SK-N-SH treated with all-trans-retinoic acid at 6 μM for 48 hours (cell line): Measurements from ENCODE around the gene LIPM.
A peak's percentile ranks its signal among the peaks of the same experiment; 100 is the strongest.

ENCODE experiments used
- ATAC-seq: fragments of 200-7000 bp; cut with Tn5 transposase; 3 replicates; pipeline ENCODE4 v1.9.1; 2020; ENCODE audit warnings: mild to moderate bottlenecking, moderate library complexity
- BACH2 ChIP-seq: fragments of 250-450 bp; sonication (Bioruptor Pico); IDR thresholded peaks from 2 replicates; pipeline ENCODE4 v1.9.0; 2021; ENCODE audit warnings: mild to moderate bottlenecking, borderline replicate concordance
- CREB5 ChIP-seq: fragments of 250-450 bp; sonication (Bioruptor Pico); IDR thresholded peaks from 2 replicates; pipeline ENCODE4 v1.5.1; 2020; ENCODE audit warnings: low read depth, mild to moderate bottlenecking, moderate library complexity
- CSDC2 ChIP-seq: fragments of 250-450 bp; sonication (Bioruptor Pico); IDR thresholded peaks from 2 replicates; pipeline ENCODE4 v1.5.0; 2020; ENCODE audit warnings: mild to moderate bottlenecking, moderate library complexity
- ESRRG ChIP-seq: fragments of 250-450 bp; sonication (Bioruptor Pico); IDR thresholded peaks from 2 replicates; pipeline ENCODE4 v1.6.1; 2021; ENCODE audit warnings: mild to moderate bottlenecking
- ISL1 ChIP-seq: fragments of 250-450 bp; sonication (Bioruptor Pico); IDR thresholded peaks from 2 replicates; pipeline ENCODE4 v2.1.2; 2022; ENCODE audit warnings: mild to moderate bottlenecking, moderate library complexity
- POU6F1 ChIP-seq: fragments of 250-450 bp; sonication (Bioruptor Pico); IDR thresholded peaks from 2 replicates; pipeline ENCODE4 v1.8.0; 2021; ENCODE audit warnings: low read depth, mild to moderate bottlenecking, moderate library complexity, borderline replicate concordance
- RARB ChIP-seq: fragments of 250-450 bp; sonication (Bioruptor Pico); IDR thresholded peaks from 2 replicates; pipeline ENCODE4 v1.8.0; 2021; ENCODE audit warnings: mild to moderate bottlenecking, moderate library complexity
- TCF4 ChIP-seq: fragments of 250-450 bp; sonication (Bioruptor Pico); IDR thresholded peaks from 2 replicates; pipeline ENCODE4 v1.8.0; 2021; ENCODE audit warnings: mild to moderate bottlenecking, moderate library complexity, borderline replicate concordance
- TOX ChIP-seq: fragments of 250-450 bp; sonication (Bioruptor Pico); IDR thresholded peaks from 2 replicates; pipeline ENCODE4 v1.8.0; 2021; ENCODE audit warnings: mild to moderate bottlenecking, moderate library complexity, borderline replicate concordance
- TSHZ2 ChIP-seq: fragments of 250-450 bp; sonication (Bioruptor Pico); IDR thresholded peaks from 2 replicates; pipeline ENCODE4 v1.5.0; 2020; ENCODE audit warnings: mild to moderate bottlenecking, moderate library complexity
- ZFP3 ChIP-seq: fragments of 250-450 bp; sonication (Bioruptor Pico); IDR thresholded peaks from 2 replicates; pipeline ENCODE4 v1.5.0; 2020; ENCODE audit warnings: mild to moderate bottlenecking, moderate library complexity
- ZFP30 ChIP-seq: fragments of 450-650 bp; formaldehyde crosslinking; IDR thresholded peaks from 2 replicates; pipeline ENCODE4 v1.5.0; 2022; ENCODE audit warnings: mild to moderate bottlenecking, moderate library complexity
- ZNF565 ChIP-seq: fragments of 450-650 bp; formaldehyde crosslinking; conservative IDR thresholded peaks from 2 replicates; pipeline ENCODE4 v1.5.0; 2020; ENCODE audit warnings: low read depth, mild to moderate bottlenecking, moderate library complexity

The LIPM gene

GRCh38 chr10:88819290-88819689 lies 16.8 kb downstream of the LIPM start:
- TF ChIP-seq CSDC2 (CRISPR knock-in tag), result no peak
- TF ChIP-seq ESRRG (CRISPR knock-in tag), result no peak
- no peak for TF ChIP-seq POU6F1 (CRISPR knock-in tag)
- TF ChIP-seq TSHZ2 (CRISPR knock-in tag), result no peak
- TF ChIP-seq ZNF565 (CRISPR knock-in tag), result no peak
- TF ChIP-seq ZFP3, result no peak
- no peak for TF ChIP-seq RARB (CRISPR knock-in tag)
- TF ChIP-seq ISL1 (CRISPR knock-in tag), result no peak
- TF ChIP-seq, all 23 proteins: peak for 0
- no peak for ATAC-seq

DNA sequence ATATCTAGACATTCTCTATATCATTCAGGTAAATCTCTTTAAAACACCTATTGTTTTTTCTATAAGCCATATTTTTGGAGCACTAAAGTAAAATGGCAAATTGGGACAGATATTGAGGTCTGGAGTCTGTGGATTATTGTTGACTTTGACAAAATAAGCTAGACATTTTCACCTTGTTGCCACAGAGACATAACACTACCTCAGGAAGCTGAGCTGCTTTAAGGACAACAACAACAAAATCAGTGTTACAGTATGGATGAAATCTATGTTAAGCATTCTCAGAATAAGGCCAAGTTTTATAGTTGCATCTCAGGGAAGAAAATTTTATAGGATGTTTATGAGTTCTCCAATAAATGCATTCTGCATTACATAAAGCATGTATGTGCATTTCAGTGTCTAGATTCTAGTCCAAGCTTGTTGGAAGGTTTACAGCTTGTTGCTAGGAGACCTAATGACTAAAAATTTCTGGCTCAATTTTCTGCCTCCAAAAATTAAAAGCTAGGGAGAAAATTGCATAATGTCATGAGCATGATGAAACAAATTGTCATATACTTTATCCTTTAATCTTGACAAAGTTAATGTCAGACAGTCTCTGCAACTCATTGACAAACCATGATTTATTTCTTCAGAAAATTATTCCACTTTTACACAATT lies 18.3 kb downstream of the LIPM start:
- peak; percentile 74 for ATAC-seq

GRCh38 chr10:88826388-88826787 lies 23.9 kb downstream of the LIPM start:
- no peak for TF ChIP-seq ZFP30 (CRISPR knock-in tag)
- TF ChIP-seq ZFP3, result no peak
- TF ChIP-seq ZNF565 (CRISPR knock-in tag), result no peak
- TF ChIP-seq BACH2 (CRISPR knock-in tag), result no peak
- no peak for ATAC-seq

More for the DNA sequence above, 18.3 kb downstream of the LIPM start:
- TF ChIP-seq ISL1 (CRISPR knock-in tag), result peak; percentile 81
- TF ChIP-seq TOX (CRISPR knock-in tag), result no peak
- no peak for TF ChIP-seq BACH2 (CRISPR knock-in tag)
- no peak for TF ChIP-seq TSHZ2 (CRISPR knock-in tag)
- TF ChIP-seq, all 23 proteins: peak for 1

- no peak for TF ChIP-seq ZFP30 (CRISPR knock-in tag)
- no peak for ATAC-seq
Measured at GRCh38 chr10:88827671-88828070, 25.1 kb downstream of the LIPM start.

GRCh38 chr10:88828310-88828709 lies 25.8 kb downstream of the LIPM start:
- no peak for ATAC-seq
- no peak for TF ChIP-seq BACH2 (CRISPR knock-in tag)
- no peak for TF ChIP-seq TCF4 (CRISPR knock-in tag)
- TF ChIP-seq CREB5 (CRISPR knock-in tag), result no peak

DNA sequence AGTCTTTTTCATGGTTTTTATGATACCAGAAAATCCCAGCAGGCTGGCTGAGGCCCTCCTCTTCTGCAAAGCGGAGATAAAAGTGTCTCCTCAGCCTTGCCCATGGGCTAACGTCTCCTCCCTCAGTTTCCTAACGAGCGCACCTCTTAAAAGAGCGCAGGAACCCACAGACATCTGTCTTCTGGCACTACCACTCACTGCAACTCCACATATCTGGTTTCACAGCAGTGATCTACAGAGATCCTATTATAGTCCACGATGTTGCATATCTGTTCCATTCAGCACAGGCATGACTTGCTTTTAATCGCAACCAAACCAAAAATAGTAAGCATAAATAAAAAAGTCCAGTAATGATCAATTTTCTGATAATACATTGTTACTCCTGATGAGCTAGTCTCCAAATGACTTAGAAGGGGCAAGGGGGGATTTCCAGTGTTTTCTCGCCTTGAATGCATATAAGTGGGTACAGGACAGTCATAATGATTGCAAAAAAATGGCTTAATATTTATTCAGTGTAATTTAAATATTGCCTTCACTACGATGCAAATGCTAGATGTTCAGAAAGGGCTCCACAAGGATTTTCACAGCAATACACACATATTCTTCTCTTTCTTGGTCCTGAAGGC lies 28.2 kb downstream of the LIPM start:
- TF ChIP-seq CREB5 (CRISPR knock-in tag) (no peak), RARB (CRISPR knock-in tag) (no peak), ZNF565 (CRISPR knock-in tag) (no peak)
- TF ChIP-seq, all 23 proteins: peak for 0
- no peak for ATAC-seq
